Endothelial cell of umbilical vein (primary cell): ENCODE data around the gene REP15. TPM values are rescaled to one million over a fixed set of nuclear protein-coding genes. Genes with fewer than 3 reads are reported as not detected.
"Not testable (repeated sequence)": the region's sequence is repeated elsewhere in the genome, so short reads cannot be mapped to it uniquely, and the experiment has no call there.

Experiments used
- BruUV-seq: library from RNA; stranded (reverse); fragments of 400-500 nt; replicated peaks from 2 replicates; lab custom pipeline; 2021; lab: Mats Ljungman, UMichigan
- CTCF ChIA-PET: fragments of 300-600, 350-600 bp; sonication (Branson Sonifier 250); formaldehyde crosslinking; loops from one replicate; lab custom pipeline; 2021; ENCODE audit warnings: antibody characterized with exemption, inconsistent platforms; lab: Charles Lee
- POLR2A ChIA-PET: fragments of 300-600, 350-600 bp; sonication (Branson Sonifier 250); formaldehyde crosslinking; loops from one replicate; lab custom pipeline; 2021; ENCODE audit warnings: antibody characterized with exemption, inconsistent platforms; lab: Charles Lee
- DNase-seq: peaks from one replicate; pipeline ENCODE4 v3.0.0-alpha.2; 2011; ENCODE audit warnings: low read depth, low spot score
- FAIRE-seq: peaks from 2 replicates; lab custom pipeline; 2011; peaks lifted over from hg19 to GRCh38; lab: Jason Lieb, UNC
- H2AFZ ChIP-seq: 2 replicates; pipeline ENCODE4 v1.6.0; 2012; ENCODE audit warnings: low read depth, low read length, control low read depth, inconsistent platforms
- H3K27ac ChIP-seq: 2 replicates; pipeline ENCODE4 v1.5.1; 2011; ENCODE audit warnings: low read depth, mild to moderate bottlenecking, control low read depth, low read length, moderate library complexity; ENCODE audit not compliant: insufficient read depth
- H3K27me3 ChIP-seq, 2 experiments: 2 replicates each; pipeline versions ENCODE4 v1.6.0 to v1.6.1; 2011; ENCODE audit warnings: low read length in 2 of 2, mixed read lengths in 1 of 2; ENCODE audit not compliant: control insufficient read depth in 2 of 2, insufficient read depth in 2 of 2
- H3K36me3 ChIP-seq, 2 experiments: 2 replicates in 1 of 2; 3 replicates in 1 of 2; pipeline ENCODE4 v1.5.1; 2011; ENCODE audit warnings: low read length in 2 of 2, mild to moderate bottlenecking in 1 of 2, moderate library complexity in 1 of 2; ENCODE audit not compliant: control insufficient read depth in 2 of 2, insufficient read depth in 2 of 2; ENCODE audit errors: extremely low read depth in 1 of 2
- H3K4me1 ChIP-seq: 3 replicates; pipeline ENCODE4 v1.5.1; 2011; ENCODE audit warnings: mild to moderate bottlenecking, low read length; ENCODE audit not compliant: control insufficient read depth, insufficient read depth; ENCODE audit errors: extremely low read depth
- H3K4me2 ChIP-seq: 2 replicates; pipeline ENCODE4 v1.6.1; 2011; ENCODE audit warnings: low read length, control low read depth, mixed read lengths; ENCODE audit not compliant: insufficient read depth
- H3K4me3 ChIP-seq, 3 experiments: fragments of 200-600 bp in 1 of 3; sonication (generic), shearing (Covaris generic) in 1 of 3; replicated peaks in 1 of 3; 2 replicates each; pipeline ENCODE4 v1.5.1; 2011 to 2016; ENCODE audit warnings: control low read depth in 3 of 3, low read length in 3 of 3, mild to moderate bottlenecking in 2 of 3, inconsistent platforms in 1 of 3, low read depth in 1 of 3, moderate library complexity in 1 of 3; ENCODE audit not compliant: insufficient read depth in 1 of 3
- H3K79me2 ChIP-seq: 2 replicates; pipeline ENCODE4 v1.6.0; 2012; ENCODE audit warnings: low read length, inconsistent platforms; ENCODE audit not compliant: control insufficient read depth, insufficient read depth
- H3K9ac ChIP-seq: replicated peaks from 2 replicates; pipeline ENCODE3; 2011; ENCODE audit warnings: low read length, control low read depth; ENCODE audit not compliant: insufficient read depth; ENCODE audit errors: extremely low read depth
- H3K9me1 ChIP-seq: replicated peaks from 3 replicates; pipeline ENCODE4 v1.6.0; 2011; ENCODE audit warnings: mild to moderate bottlenecking, low read length; ENCODE audit not compliant: control insufficient read depth, insufficient read depth; ENCODE audit errors: extremely low read depth
- H3K9me3 ChIP-seq: replicated peaks from 2 replicates; pipeline ENCODE4 v1.5.1; 2012; ENCODE audit warnings: low read length, inconsistent platforms; ENCODE audit not compliant: control insufficient read depth, insufficient read depth
- H4K20me1 ChIP-seq: replicated peaks from 2 replicates; pipeline ENCODE3; 2011; ENCODE audit warnings: mild to moderate bottlenecking, low read length; ENCODE audit not compliant: control insufficient read depth, insufficient read depth; ENCODE audit errors: extremely low read depth
- CTCF ChIP-seq, 2 donors: IDR thresholded peaks; 1 replicate in 1 of 2; 2 replicates in 1 of 2; pipeline ENCODE4 v1.5.1; 2011; ENCODE audit warnings: low read length in 2 of 2, mild to moderate bottlenecking in 2 of 2, moderate library complexity in 2 of 2, control low read depth in 1 of 2, inconsistent platforms in 1 of 2, low read depth in 1 of 2; ENCODE audit not compliant: insufficient read depth in 1 of 2; ENCODE audit errors: extremely low read depth in 1 of 2
- EZH2 ChIP-seq: IDR thresholded peaks from 2 replicates; pipeline ENCODE4 v1.6.1; 2012; ENCODE audit warnings: borderline replicate concordance, low read depth, mild to moderate bottlenecking, moderate library complexity, low read length, inconsistent platforms; ENCODE audit not compliant: severe bottlenecking
- FOS ChIP-seq: IDR thresholded peaks from 2 replicates; pipeline ENCODE4 v1.6.1; 2011; ENCODE audit warnings: mild to moderate bottlenecking, low read length, moderate library complexity, borderline replicate concordance; ENCODE audit not compliant: insufficient read depth
- GATA2 ChIP-seq: IDR thresholded peaks from 2 replicates; pipeline ENCODE4 v1.7.0; 2011; ENCODE audit warnings: low read depth, mild to moderate bottlenecking, moderate library complexity, mixed read lengths, low read length; ENCODE audit not compliant: insufficient read length, insufficient read depth
- JUN ChIP-seq: IDR thresholded peaks from 2 replicates; pipeline ENCODE4 v1.6.1; 2011; ENCODE audit warnings: borderline replicate concordance, low read depth; ENCODE audit not compliant: insufficient read length, insufficient read depth
- MAX ChIP-seq: IDR thresholded peaks from 2 replicates; pipeline ENCODE4 v1.6.1; 2011; ENCODE audit not compliant: insufficient read depth, insufficient read length
- MYC ChIP-seq: IDR thresholded peaks from one replicate; pipeline ENCODE4 v1.6.1; 2011; ENCODE audit warnings: mild to moderate bottlenecking, low read depth, low read length
- POLR2A ChIP-seq: IDR thresholded peaks from 2 replicates; pipeline ENCODE4 v1.6.1; 2012; ENCODE audit warnings: low read depth, mild to moderate bottlenecking, control low read depth, low read length
- POLR2AphosphoS5 ChIP-seq: IDR thresholded peaks from 2 replicates; pipeline ENCODE4 v1.6.1; 2012; ENCODE audit warnings: low read depth, mild to moderate bottlenecking, control low read depth, low read length, moderate library complexity; ENCODE audit not compliant: insufficient read depth
- dilution Hi-C: fragments of 300-500 bp; cut with MboI; formaldehyde crosslinking; loops from one replicate; pipeline ENCODE4 v1.15.0; 2019; ENCODE audit warnings: low sequenced_read_pairs; ENCODE audit not compliant: extremely low pct_ligation_motif_present
- intact Hi-C: fragments of 100-400 bp; cut with micrococcal nuclease; formaldehyde crosslinking; loops from one replicate; pipeline ENCODE4 v1.10.0; 2022
- polyA plus RNA-seq, 4 experiments: library from polyadenylated mRNA; depleted of rRNA in 3 of 4; stranded (reverse) in 3 of 4; unstranded in 1 of 4; fragments of >200 nt; gene quantifications; 2 replicates each; pipeline versions ENCODE4 v1.2.1 to v1.2.3, GENCODE V29; 2011 to 2012; ENCODE audit warnings: missing spikeins in 1 of 4
- total RNA-seq: library from RNA; stranded (reverse); gene quantifications from 2 replicates; pipeline ENCODE4 v1.2.3, GENCODE V29; 2021

REP15 gene
- total and polyA plus RNA-seq, 2 donors (not counting 3 experiments of a cell fraction or from before 2014, with no cell fraction given), result 0.94 to 4.8 TPM

- Histone ChIP-seq H3K4me1 (peaks cover 8% of the 10 kb centered on the region), H3K4me2 (no peak overlapping the region), H3K27me3 (no peaks in the 10 kb centered on the region), H3K9ac (no peak overlapping the region), H4K20me1 (no peaks in the 10 kb centered on the region), H3K27ac (no peak overlapping the region), H3K9me3 (no peaks in the 10 kb centered on the region), H3K36me3 (peaks cover 7 to 8% of the 10 kb centered on the region in 2 experiments), H3K4me3 (no peak overlapping the region), H3K9me1 (no peaks in the 10 kb centered on the region), H3K79me2 (no peaks in the 10 kb centered on the region), H2AFZ (no peak overlapping the region)
- intact Hi-C loops, result loop anchor here (5.0 kb wide), 1 partner anchor 321 kb away; the partner anchor contains the start of gene BMAL2
- FAIRE-seq, result no peak
- no peak for TF ChIP-seq EZH2
- TF ChIP-seq MAX, result no peak
- TF ChIP-seq CTCF (IDR thresholded peaks at IDR 0.05; ENCODE audit: extremely low read depth in 1 of 2, insufficient read depth in 1 of 2, low read depth in 1 of 2, low read length in 2 of 2), result no peak
- TF ChIP-seq POLR2A, result no peak
- no peak for TF ChIP-seq POLR2AphosphoS5
- no peak for TF ChIP-seq FOS
- no peak for TF ChIP-seq MYC
- no peak for TF ChIP-seq GATA2
- TF ChIP-seq JUN, result no peak
- POLR2A ChIA-PET, result no interaction called here
- DNase-seq, result no peak
- dilution Hi-C loops, result no loop called here
- BruUV-seq, result no TSS peak
- CTCF ChIA-PET, result interaction anchor here (0.9 to 3.4 kb wide), 4 partner anchors 131 to 229 kb away, joined by 3 to 23 read pairs (median 8); no protein-coding TSS in a partner anchor
Measured at GRCh38 chr12:27653661-27654060, 42.6 kb upstream of the REP15 start.

GRCh38 chr12:27655476-27655875, 40.8 kb upstream of the REP15 start:
- intact Hi-C loops, H3K4me1 ChIP-seq, FAIRE-seq, H3K9ac ChIP-seq, H4K20me1 ChIP-seq, H2AFZ ChIP-seq, POLR2A ChIA-PET, DNase-seq, H3K27me3 ChIP-seq, dilution Hi-C loops, H3K4me2 ChIP-seq, H3K79me2 ChIP-seq, H3K36me3 ChIP-seq, CTCF ChIA-PET, H3K27ac ChIP-seq, H3K9me3 ChIP-seq, H3K9me1 ChIP-seq, BruUV-seq, H3K4me3 ChIP-seq: not testable (repeated sequence)
